ENCODE data around the gene LHX1. TPM values are rescaled to one million over a fixed set of nuclear protein-coding genes. Genes with fewer than 3 reads are reported as not detected.

LHX1 gene
- total RNA-seq, 1 donor from 2014 or later: 2.7 TPM

DNA sequence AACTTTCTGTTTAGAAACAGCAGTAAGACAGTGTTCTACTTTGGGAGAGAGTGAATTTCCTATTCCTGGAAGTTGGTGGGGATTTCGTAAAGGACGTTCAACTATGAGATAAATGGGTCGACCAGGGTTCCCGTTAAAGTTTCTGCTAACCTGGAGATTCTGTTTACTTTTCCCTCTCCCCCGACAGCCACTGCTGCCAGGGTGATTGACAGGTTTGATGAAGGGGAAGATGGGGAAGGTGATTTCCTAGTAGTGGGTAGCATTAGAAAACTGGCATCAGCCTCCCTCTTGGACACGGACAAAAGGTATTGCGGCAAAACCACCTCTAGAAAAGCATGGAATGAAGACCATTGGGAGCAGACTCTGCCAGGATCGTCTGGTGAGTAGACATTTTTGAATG is 12.8 kb downstream of the LHX1 start:
- Mint-ChIP-seq H3K4me3 (peak overlapping the region; percentile 98), H3K36me3 (peaks cover 32% of the 10 kb centered on the region), H3K27ac (peak overlapping the region; percentile 86), H3K27me3 (peaks cover 36% of the 10 kb centered on the region), H3K4me1 (ENCODE audit: unreplicated experiment) (peaks cover 27% of the 10 kb centered on the region), H3K9me3 (no peaks in the 10 kb centered on the region)
- TF ChIP-seq, protein P1, sequence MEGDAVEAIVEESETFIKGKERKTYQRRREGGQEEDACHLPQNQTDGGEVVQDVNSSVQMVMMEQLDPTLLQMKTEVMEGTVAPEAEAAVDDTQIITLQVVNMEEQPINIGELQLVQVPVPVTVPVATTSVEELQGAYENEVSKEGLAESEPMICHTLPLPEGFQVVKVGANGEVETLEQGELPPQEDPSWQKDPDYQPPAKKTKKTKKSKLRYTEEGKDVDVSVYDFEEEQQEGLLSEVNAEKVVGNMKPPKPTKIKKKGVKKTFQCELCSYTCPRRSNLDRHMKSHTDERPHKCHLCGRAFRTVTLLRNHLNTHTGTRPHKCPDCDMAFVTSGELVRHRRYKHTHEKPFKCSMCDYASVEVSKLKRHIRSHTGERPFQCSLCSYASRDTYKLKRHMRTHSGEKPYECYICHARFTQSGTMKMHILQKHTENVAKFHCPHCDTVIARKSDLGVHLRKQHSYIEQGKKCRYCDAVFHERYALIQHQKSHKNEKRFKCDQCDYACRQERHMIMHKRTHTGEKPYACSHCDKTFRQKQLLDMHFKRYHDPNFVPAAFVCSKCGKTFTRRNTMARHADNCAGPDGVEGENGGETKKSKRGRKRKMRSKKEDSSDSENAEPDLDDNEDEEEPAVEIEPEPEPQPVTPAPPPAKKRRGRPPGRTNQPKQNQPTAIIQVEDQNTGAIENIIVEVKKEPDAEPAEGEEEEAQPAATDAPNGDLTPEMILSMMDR (conservative IDR thresholded peaks at IDR 0.05): no peak
- no peak for DNase-seq (ENCODE audit: extremely low spot score, unreplicated experiment)

DNA sequence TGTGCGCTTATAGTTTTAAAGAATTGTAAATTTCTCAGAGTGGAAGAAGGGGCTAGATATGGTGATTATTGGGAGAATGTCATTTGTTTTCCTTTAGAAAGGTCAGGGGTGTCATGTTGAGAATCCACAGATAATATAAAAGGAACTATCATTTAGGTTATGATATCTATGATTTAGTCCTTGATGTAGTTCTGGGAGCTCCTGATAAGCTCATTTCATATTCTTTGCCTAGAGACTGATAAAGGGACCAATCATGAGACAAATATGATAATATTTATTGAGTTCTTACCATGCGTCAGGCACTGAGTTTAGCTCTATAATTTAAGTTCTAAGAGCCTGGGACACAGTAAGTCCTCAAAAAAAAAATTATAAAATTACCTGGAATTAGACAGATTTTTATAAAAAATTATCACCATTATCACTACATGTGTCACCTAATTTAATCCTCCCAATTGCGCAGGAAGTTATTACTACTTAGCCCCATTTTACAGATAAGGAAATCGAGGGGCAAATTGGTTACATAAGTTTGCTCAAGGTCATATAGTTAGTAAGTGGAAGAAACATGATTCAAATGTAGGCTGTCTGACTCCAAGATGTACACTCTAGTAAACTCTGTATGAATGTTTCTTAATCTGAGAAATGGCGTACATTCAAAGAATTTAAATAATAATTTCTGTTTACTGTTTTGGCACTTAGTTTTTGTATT is 14.0 kb downstream of the LHX1 start:
- peaks cover 25% of the 10 kb centered on the region for H3K27me3 Mint-ChIP-seq
- H3K36me3 Mint-ChIP-seq: peaks cover 40% of the 10 kb centered on the region
- H3K4me3 Mint-ChIP-seq: peak overlapping the region; percentile 69
- H3K9me3 Mint-ChIP-seq: no peaks in the 10 kb centered on the region
- no peak for DNase-seq (ENCODE audit: extremely low spot score, unreplicated experiment)
- H3K27ac Mint-ChIP-seq: no peak overlapping the region
- TF ChIP-seq, protein P1 (conservative IDR thresholded peaks at IDR 0.05): no peak
- peaks cover 27% of the 10 kb centered on the region for H3K4me1 Mint-ChIP-seq (ENCODE audit: unreplicated experiment)

DNA sequence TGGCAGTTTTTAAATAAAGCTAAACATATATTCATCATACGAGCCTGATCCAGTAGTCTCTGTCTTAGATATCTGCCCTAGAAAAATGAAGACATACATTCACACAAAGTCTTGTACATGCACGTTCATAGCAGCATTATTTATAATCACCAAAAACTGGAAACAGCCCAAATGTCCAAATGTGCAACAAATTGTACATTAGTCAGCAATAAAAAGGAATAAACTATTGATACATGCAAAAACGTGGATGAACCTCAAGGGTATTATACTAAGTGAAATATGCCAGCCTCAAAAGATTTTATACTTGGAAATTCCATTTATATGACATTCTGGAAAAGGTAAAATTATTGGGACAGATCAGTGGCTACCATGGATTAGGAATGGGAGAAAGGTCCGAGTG is 34.2 kb downstream of the LHX1 start:
- TF ChIP-seq, protein P1 (conservative IDR thresholded peaks at IDR 0.05): no peak
- H3K27ac Mint-ChIP-seq: no peak overlapping the region
- H3K36me3 Mint-ChIP-seq: peaks cover 24% of the 10 kb centered on the region
- DNase-seq (ENCODE audit: extremely low spot score, unreplicated experiment): no peak
- H3K4me1 Mint-ChIP-seq (ENCODE audit: unreplicated experiment): peaks cover 23% of the 10 kb centered on the region
- no peak overlapping the region for H3K4me3 Mint-ChIP-seq
- no peaks in the 10 kb centered on the region for H3K27me3 Mint-ChIP-seq
- H3K9me3 Mint-ChIP-seq: peaks cover 6% of the 10 kb centered on the region

DNA sequence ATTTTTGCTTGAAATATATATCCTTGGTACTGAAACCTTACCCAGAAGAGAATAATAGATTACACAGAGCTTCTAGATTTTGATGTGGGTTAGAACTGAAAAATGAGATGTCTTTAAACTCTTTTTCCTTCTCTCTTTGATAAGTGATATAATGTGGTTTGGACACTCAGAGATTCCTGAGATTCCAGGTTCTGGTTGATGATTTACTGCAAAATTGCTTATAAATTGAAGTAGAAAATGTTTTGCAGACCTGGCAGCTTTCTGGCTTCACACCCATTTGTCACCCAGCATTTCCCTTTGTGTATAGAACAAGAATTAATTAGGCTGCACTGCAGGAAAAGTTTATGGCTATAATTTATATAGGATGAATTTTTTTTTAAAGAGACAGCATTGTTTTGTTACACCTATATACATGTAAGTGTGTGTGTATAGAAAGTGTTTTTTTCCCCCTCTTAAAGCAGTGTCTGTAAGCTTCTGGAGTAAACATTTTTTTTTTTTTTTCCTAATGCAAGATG is 35.0 kb downstream of the LHX1 start:
- TF ChIP-seq, protein P1 (conservative IDR thresholded peaks at IDR 0.05): no peak
- Mint-ChIP-seq H3K27me3 (no peaks in the 10 kb centered on the region), H3K27ac (no peak overlapping the region), H3K4me3 (peak overlapping the region; percentile 18), H3K36me3 (peaks cover 24% of the 10 kb centered on the region), H3K9me3 (peaks cover 6% of the 10 kb centered on the region), H3K4me1 (ENCODE audit: unreplicated experiment) (peaks cover 23% of the 10 kb centered on the region)
- no peak for DNase-seq (ENCODE audit: extremely low spot score, unreplicated experiment)

DNA sequence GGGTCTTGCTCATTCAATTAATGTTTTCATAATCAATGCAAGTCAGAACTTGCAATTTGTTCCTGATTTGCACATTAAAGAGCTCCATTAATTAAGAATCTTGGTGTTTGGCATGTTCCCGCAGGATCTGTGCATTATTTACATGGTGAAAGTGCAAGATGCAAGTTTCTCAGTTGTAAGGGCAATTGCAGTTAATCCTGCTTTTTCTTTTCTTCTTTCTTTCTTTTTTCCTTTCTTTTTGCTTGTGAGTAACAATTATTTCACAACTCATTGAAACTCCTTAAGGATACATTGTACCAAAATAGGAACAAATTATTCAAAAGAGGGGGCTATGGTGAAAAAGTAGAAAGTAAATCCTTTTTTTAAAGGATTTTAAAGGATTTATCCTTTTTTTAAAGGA is 35.6 kb downstream of the LHX1 start:
- Mint-ChIP-seq H3K9me3 (peaks cover 6% of the 10 kb centered on the region), H3K27me3 (no peaks in the 10 kb centered on the region), H3K36me3 (peaks cover 19% of the 10 kb centered on the region), H3K27ac (no peak overlapping the region), H3K4me1 (ENCODE audit: unreplicated experiment) (peaks cover 24% of the 10 kb centered on the region), H3K4me3 (no peak overlapping the region)
- DNase-seq (ENCODE audit: extremely low spot score, unreplicated experiment): no peak
- TF ChIP-seq, protein P1 (conservative IDR thresholded peaks at IDR 0.05): no peak

All from type B pancreatic cell (in vitro differentiated cells).